HL-60 (cell line): ENCODE results near the gene LYPLA2.

Experiments used
- DNase-seq, 2 experiments: peaks; one replicate each; pipeline ENCODE4 v3.0.0-alpha.2; 2010 to 2020; ENCODE audit warnings: low read depth in 1 of 2, low spot score in 1 of 2
- H3K27ac ChIP-seq: fragments of 250-450 bp; sonication (Bioruptor Pico); replicated peaks from 2 replicates; pipeline ENCODE4 v1.5.1; 2020; ENCODE audit warnings: mild to moderate bottlenecking, moderate library complexity
- H3K27me3 ChIP-seq: fragments of 250-450 bp; sonication (Bioruptor Pico); 2 replicates; pipeline ENCODE4 v1.5.1; 2021; ENCODE audit warnings: mild to moderate bottlenecking, moderate library complexity; ENCODE audit not compliant: insufficient read depth, poor library complexity, severe bottlenecking
- H3K4me3 ChIP-seq: replicated peaks from 2 replicates; pipeline ENCODE4 v1.5.1; 2011; ENCODE audit warnings: mild to moderate bottlenecking, control low read depth, low read length; ENCODE audit not compliant: insufficient read depth
- GABPA ChIP-seq: IDR thresholded peaks from 2 replicates; pipeline ENCODE4 v1.6.1; 2012; ENCODE audit warnings: low read depth
- POLR2AphosphoS5 ChIP-seq: IDR thresholded peaks from 2 replicates; pipeline ENCODE4 v1.6.1; 2012; ENCODE audit warnings: low read depth
- SPI1 ChIP-seq: IDR thresholded peaks from 2 replicates; pipeline ENCODE4 v1.6.1; 2012; ENCODE audit warnings: low read depth, mild to moderate bottlenecking, borderline replicate concordance
- TF ChIP-seq, protein P1 (sequence below): IDR thresholded peaks from 2 replicates; pipeline ENCODE4 v1.6.1; 2012; ENCODE audit warnings: low read depth; ENCODE audit not compliant: insufficient replicate concordance
- TF ChIP-seq, protein P2 (sequence below): IDR thresholded peaks from one replicate; pipeline ENCODE4 v1.5.1; 2011; ENCODE audit warnings: low read length, control low read depth, inconsistent platforms; ENCODE audit not compliant: insufficient read depth

The LYPLA2 gene

DNA sequence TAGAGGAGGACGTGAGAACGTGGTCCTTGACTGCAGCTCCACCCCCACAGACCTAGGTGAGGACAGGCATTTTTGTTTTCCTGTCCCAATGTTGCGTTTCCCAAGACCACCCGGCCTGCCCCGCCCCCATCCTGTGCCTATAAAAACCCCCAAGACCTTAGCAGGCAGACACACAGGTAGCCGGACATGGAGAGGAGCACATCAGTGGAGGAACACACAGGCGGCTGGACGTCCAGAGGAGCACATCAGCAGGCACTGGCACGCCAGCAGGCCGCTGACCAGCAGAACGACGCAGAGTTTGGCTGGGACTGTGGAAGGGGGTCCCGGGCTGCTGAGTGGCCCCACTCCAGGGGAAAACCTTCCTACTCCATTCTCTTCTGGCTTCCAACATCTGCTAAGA, 47.0 kb downstream of the LYPLA2 start:
- no peak overlapping the region for H3K4me3 ChIP-seq
- H3K27me3 ChIP-seq: no peaks in the 10 kb centered on the region
- TF ChIP-seq GABPA: no peak
- TF ChIP-seq SPI1: no peak
- no peak for TF ChIP-seq POLR2AphosphoS5
- TF ChIP-seq, protein P1, sequence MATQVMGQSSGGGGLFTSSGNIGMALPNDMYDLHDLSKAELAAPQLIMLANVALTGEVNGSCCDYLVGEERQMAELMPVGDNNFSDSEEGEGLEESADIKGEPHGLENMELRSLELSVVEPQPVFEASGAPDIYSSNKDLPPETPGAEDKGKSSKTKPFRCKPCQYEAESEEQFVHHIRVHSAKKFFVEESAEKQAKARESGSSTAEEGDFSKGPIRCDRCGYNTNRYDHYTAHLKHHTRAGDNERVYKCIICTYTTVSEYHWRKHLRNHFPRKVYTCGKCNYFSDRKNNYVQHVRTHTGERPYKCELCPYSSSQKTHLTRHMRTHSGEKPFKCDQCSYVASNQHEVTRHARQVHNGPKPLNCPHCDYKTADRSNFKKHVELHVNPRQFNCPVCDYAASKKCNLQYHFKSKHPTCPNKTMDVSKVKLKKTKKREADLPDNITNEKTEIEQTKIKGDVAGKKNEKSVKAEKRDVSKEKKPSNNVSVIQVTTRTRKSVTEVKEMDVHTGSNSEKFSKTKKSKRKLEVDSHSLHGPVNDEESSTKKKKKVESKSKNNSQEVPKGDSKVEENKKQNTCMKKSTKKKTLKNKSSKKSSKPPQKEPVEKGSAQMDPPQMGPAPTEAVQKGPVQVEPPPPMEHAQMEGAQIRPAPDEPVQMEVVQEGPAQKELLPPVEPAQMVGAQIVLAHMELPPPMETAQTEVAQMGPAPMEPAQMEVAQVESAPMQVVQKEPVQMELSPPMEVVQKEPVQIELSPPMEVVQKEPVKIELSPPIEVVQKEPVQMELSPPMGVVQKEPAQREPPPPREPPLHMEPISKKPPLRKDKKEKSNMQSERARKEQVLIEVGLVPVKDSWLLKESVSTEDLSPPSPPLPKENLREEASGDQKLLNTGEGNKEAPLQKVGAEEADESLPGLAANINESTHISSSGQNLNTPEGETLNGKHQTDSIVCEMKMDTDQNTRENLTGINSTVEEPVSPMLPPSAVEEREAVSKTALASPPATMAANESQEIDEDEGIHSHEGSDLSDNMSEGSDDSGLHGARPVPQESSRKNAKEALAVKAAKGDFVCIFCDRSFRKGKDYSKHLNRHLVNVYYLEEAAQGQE: no peak
- TF ChIP-seq, protein P2, sequence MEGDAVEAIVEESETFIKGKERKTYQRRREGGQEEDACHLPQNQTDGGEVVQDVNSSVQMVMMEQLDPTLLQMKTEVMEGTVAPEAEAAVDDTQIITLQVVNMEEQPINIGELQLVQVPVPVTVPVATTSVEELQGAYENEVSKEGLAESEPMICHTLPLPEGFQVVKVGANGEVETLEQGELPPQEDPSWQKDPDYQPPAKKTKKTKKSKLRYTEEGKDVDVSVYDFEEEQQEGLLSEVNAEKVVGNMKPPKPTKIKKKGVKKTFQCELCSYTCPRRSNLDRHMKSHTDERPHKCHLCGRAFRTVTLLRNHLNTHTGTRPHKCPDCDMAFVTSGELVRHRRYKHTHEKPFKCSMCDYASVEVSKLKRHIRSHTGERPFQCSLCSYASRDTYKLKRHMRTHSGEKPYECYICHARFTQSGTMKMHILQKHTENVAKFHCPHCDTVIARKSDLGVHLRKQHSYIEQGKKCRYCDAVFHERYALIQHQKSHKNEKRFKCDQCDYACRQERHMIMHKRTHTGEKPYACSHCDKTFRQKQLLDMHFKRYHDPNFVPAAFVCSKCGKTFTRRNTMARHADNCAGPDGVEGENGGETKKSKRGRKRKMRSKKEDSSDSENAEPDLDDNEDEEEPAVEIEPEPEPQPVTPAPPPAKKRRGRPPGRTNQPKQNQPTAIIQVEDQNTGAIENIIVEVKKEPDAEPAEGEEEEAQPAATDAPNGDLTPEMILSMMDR: no peak
- no peak overlapping the region for H3K27ac ChIP-seq
- DNase-seq: no peak

DNA sequence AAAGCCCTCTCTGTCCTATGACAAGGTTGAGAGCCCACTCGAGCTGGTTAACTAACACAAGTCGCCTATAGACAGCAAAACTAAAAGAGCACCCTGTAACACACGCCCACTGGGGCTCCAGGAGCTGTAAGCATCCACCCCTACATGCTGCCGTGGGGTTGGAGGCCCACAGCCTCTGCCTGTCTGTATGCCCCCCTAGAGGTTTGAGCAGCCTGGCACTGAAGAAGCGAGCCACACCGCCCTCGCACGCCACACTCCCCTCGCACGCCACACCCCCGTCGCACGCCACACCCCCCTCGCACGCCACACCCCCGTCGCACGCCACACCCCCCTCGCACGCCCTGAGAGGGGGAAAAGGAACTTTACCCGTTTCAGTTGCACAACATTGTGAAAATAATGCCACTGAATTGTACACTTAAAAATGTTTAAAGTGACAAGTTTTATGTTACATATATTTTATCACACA, 47.5 kb downstream of the LYPLA2 start:
- TF ChIP-seq SPI1: no peak
- TF ChIP-seq, protein P2: no peak
- TF ChIP-seq GABPA: no peak
- TF ChIP-seq, protein P1: no peak
- no peak for TF ChIP-seq POLR2AphosphoS5
- peak overlapping the region; percentile 74 for H3K27ac ChIP-seq
- DNase-seq: peak; percentile 73 to 81
- H3K4me3 ChIP-seq: peak overlapping the region; percentile 31
- H3K27me3 ChIP-seq: no peaks in the 10 kb centered on the region

DNA sequence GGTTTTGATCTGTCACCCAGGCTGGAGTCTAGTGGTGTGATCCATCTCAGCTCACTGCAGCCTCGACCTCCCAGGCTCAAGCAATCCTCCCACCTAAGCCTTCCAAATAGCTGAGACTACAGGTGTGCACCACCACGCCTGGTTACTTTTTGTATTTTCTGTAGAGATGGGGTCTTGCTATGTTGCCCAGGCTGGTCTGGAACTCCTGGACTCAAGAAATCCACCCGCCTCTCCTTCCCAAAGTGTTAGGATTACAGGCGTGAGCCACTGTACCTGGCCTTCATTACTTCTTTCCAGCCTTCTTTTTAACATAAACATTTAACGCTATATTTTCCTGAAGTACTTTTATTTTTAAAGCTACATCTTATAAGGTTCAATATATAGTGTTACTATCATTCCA, 52.7 kb downstream of the LYPLA2 start:
- H3K27me3 ChIP-seq: no peaks in the 10 kb centered on the region
- no peak overlapping the region for H3K27ac ChIP-seq

More for the DNA sequence above, 52.7 kb downstream of the LYPLA2 start:
- TF ChIP-seq, protein P1: no peak
- TF ChIP-seq, protein P2: no peak
- TF ChIP-seq POLR2AphosphoS5 (no peak), GABPA (no peak), SPI1 (no peak)
- no peak overlapping the region for H3K4me3 ChIP-seq
- DNase-seq: no peak
